ENCODE results near the gene WDR37. TPM values are rescaled to one million over a fixed set of nuclear protein-coding genes. Genes with fewer than 3 reads are reported as not detected.
A peak's percentile ranks its signal among the peaks of the same experiment; 100 is the strongest.
"Not testable (repeated sequence)": the region's sequence is repeated elsewhere in the genome, so short reads cannot be mapped to it uniquely, and the experiment has no call there.

WDR37 gene, protein sequence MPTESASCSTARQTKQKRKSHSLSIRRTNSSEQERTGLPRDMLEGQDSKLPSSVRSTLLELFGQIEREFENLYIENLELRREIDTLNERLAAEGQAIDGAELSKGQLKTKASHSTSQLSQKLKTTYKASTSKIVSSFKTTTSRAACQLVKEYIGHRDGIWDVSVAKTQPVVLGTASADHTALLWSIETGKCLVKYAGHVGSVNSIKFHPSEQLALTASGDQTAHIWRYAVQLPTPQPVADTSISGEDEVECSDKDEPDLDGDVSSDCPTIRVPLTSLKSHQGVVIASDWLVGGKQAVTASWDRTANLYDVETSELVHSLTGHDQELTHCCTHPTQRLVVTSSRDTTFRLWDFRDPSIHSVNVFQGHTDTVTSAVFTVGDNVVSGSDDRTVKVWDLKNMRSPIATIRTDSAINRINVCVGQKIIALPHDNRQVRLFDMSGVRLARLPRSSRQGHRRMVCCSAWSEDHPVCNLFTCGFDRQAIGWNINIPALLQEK
- polyA plus RNA-seq (ENCODE audit: insufficient read length in 10 of 10): 10 to 100 TPM in 9 of 10 donors, 1 to 10 TPM in 1; 8.6 to 13.0 (median 10.7) TPM
- long read RNA-seq, donor 1: 0 reads
- long read RNA-seq, donor 2: 0 reads
- long read RNA-seq, donor 3: 0 reads
- long read RNA-seq, donor 4: 0 reads
- long read RNA-seq, donor 5: 0 reads
- long read RNA-seq, donor 6, full-length matches to known transcripts: 1 of 1 reads
- long read RNA-seq, donor 6, partial matches to known transcripts: 0 of 1 reads
- long read RNA-seq, donor 6, other reads (novel, unspliced or antisense): 0 of 1 reads
- long read RNA-seq, donor 7: 0 reads
- long read RNA-seq, donor 8: 0 reads
- long read RNA-seq, donor 9: 0 reads

DNA sequence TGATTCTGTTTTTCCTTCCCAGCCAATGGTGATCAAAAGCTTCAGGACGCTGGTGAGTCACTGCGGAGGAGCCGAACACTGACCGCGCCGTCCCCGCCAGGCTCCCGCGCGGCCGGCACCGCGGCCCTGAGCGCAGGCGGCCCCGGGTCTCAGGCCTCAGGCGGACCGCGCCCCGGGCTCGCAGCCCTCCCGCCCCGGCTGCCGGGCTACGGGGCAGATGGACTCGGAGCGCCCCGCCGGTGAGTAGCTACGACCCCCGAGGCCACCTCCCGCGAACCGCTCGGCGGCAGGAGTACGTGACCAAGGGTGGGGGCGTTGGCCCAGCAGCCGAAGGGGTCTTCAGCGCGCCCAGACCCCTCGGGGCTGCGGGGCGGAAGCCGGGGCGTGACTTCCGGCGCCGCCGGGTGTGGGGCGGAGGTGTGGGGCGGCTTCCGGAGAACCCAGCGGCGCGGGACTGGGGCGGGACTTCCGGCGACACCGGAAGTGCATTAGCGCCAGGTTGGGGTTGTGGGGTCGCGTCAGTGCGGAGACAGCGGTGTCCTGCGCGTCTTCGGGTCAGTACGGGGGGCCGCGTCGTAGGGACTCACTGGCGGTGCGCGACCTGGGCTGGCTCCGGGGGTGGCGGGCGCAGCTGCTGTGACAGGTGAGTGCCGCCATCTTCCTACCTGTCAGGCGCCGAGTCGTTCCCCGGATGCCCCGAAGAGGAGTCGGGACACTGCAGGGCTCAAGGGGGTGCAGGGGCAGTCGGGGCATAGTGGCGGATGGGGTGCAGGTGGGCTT lies at the start of gene WDR37:
TSS of gene WDR37 (plus strand) at position 60 of the 780 bp plus-strand sequence. CDS start 15,771 bp downstream, outside the sequence.
- peak; percentile 75 to 95 (median 89) for DNase-seq

DNA sequence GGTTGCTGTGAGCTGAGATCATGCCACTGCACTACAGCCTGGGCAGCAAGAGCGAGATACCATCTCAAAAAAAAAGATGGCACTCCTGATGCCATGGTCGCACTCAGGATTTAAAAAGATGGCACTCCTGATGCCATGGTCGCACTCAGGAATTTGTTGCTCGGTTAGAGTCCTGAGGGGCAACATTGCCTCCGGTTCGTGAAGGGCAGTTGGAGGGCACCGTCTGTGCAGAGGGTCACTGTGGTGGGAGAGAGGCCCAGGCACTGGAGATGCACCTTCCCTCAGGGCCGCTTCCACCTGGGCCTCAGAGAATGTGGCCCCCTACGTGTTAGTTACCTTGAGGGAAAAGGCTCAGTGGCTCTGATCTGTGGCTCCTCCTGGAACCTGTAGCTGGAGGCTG lies 49.6 kb upstream of the WDR37 start:
- no peak for DNase-seq

DNA sequence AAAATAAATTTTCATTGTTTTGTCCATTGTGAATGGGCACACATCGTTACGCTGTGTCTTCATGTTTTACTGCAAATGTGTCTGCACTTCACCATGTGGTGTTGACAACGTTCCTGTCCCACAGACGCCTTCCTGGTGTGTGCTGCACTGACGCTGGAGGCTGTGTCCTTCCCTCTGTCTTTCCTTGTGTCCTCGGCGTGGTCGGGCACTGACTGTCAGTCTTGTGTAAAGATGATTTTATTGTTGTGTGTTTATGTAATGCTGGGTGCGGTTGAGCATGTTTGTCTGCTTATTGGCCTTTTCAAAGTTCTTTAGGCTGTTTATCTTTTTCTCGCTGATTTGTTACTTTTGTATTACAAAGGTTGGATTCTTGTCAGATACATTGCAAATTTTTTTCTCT lies 48.6 kb upstream of the WDR37 start:
- no peak for DNase-seq

DNA sequence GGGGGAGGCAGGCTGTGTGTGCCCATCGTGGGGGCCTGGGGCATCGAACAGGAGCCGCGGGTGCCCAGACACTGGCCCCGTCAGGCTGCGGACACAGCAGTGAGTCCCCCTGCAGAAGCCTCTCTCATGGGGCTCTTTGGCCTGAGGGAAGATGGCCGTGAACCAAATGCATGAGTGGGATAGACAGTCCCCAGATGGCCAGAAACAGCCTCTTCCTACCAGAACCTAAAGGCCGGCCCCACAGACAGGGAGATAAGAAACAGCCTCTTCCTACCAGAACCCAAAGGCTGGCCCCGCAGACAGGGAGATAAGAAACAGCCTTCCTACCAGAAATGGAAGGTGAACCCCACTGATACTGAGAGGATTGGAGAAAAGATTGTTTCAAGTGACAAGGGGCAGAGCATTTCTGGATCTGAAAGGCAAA lies 47.1 kb upstream of the WDR37 start:
- DNase-seq: no peak

DNA sequence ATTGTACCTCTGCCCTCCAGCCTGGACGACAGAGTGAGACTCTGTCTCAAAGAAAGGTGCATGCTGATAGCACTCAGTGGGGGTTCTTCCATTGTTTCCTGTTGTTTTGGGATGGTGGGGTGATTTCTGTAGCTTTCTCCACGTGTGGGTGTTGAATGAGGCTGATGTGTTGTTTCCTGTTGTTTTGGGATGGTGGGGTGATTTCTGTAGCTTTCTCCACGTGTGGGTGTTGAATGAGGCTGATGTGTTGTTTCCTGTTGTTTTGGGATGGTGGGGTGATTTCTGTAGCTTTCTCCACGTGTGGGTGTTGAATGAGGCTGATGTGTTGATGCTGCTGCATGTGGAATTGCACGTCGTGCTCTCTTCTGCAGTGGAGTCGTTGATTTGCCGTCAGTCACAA lies 46.2 kb upstream of the WDR37 start:
- DNase-seq: not testable (repeated sequence)

DNA sequence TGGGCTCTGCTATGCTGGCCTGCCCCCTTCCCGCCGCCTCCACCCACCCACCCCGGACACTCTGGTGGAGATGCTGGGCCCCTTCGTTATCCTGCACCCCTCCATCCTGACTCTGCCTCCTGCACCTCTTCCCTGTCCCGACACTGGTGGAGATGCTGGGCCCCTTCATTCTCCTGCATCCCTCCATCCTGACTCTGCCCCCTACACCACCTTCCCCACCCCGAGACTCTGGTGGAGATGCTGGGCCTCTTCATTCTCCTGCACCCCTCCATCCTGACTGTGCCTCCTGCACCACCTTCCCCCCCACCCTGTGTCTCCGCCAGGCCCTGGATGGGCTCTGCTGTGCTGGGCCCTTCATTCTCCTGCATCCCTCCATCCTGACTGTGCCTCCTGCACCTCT lies 45.5 kb upstream of the WDR37 start:
- no peak for DNase-seq

DNA sequence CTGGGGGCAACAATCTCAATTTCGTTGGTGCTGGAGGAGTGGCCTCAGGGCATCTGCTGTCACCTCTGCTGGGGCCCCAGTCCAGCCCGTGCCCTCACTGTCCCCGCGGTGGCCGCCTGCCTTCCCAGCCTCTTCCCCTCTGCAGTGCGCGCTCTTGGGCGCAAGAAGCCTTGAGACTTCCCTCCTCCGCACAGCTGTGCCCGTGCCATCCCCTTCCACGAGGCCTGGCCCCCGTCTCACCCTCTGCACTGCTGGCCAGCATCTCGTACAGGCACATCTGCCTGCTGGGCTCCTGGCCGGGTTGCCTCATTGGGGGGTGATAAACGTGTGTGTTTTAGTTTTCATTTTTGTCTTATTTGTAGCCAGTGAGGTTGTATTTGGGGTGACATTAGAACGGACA lies 44.5 kb upstream of the WDR37 start:
- DNase-seq: no peak

DNA sequence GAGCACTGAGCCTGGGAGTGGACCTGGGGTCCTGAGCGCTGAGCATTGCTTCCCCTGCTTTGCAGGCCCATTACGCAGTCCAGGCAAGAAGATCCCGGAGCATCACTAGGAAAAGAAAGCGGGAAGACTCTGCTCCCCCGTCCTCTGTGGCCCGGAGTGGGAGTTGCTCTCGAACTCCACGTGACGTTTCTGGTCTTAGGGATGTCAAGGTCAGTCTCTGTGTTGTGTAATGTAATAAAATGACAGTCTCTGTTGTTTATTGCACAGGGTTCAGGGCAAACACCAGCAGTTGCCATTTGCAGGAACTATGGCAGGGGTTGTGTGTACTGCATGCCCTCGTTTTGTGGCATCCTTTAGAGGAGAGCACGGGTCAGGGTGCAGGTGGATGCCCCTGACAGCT lies 40.5 kb upstream of the WDR37 start:
- DNase-seq: no peak

DNA sequence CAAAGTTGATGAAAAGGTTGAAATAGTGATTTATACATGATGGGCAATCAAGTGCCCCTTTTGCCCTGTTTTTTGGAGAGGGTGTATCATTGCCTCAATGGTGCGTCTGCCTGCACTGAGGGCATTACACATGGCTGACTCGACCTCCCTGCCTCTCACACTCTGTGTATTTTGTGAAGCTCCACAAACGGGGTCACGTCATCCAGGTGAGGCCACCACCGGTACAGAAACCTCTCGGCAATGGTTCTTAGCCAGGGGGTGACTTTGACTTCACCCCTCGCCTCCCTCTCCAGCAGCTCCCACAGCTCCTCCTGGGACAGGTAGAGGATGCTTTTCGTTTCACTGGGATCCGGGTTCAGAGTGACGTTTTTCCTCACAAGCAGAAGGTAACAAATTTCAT lies 36.8 kb upstream of the WDR37 start:
- no peak for DNase-seq

DNA sequence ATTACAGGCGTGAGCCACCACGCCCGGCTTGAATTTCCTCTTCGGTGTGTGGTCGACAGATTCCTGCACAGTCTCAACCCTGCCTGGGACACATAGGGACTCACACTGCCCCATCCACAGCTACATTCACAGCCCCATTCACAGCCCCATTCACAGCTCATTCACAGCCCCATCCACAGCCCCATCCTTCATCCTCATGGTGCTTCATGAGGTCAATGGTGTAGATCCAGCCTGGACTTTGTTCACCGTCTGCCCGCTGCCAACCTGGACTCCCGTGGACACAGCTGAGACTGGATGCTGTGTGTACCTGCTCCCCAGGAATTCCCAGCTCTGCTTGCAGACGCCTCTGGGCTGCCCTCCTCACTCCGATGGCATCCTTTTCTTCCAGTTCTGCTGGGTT lies 35.7 kb upstream of the WDR37 start:
- DNase-seq: no peak

DNA sequence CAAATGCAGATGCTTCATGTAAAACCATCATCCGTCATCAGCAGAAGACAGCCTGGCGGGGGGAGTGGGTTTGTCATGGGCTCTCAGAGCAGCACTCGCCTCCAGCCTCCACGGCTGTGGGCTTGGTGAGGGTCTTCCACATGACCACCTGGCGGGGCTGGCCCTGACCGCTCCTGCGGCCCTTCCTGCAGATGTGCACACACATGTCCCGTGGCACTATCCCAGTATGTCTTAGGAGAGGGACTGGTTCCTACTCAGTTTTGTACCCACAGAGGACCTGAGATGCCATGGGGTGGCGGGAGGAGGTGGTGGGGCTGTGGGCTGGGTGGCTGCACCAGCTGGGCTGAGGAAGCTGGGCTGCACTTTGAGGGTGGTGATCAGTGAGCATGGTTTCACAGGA lies 35.2 kb upstream of the WDR37 start:
- DNase-seq: no peak

DNA sequence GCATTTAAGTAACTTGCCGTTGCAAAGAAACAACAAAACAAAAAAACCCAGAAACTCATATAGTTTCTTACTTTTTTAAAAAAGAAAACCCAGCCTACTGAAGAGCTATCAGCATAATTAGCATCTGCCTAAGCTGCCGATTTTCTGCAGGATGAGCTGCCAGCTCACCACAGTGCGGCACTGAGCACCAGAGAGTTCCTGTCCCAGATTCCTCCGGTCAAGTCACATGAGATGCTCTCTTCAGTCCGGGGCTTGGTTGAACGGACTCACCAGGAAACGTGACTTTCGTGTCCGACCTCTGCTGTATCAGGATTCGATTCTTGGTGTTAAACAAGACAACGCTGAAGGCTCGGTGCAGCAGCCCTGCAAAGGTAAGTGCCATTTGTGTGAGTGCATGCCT lies 33.8 kb upstream of the WDR37 start:
- DNase-seq: no peak

DNA sequence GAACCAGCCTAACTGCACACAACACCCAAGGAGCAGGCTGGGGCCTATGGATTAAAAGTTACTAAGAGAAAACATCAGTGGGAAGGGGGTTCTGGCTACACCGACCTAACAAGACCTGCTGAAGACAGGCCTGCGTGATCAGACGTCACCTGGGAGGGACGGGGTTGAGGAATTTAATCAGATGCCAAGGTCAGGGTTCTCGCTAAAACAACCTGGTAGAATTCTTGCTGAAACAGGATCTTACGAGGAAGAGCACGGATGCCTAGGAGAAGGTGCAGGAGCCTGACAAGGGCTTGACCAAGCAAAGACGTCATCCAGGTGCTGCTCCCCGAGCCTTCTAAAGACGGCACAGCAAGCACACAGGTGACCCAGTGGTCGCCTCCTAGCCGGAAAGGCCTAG lies 32.1 kb upstream of the WDR37 start:
- DNase-seq: no peak

DNA sequence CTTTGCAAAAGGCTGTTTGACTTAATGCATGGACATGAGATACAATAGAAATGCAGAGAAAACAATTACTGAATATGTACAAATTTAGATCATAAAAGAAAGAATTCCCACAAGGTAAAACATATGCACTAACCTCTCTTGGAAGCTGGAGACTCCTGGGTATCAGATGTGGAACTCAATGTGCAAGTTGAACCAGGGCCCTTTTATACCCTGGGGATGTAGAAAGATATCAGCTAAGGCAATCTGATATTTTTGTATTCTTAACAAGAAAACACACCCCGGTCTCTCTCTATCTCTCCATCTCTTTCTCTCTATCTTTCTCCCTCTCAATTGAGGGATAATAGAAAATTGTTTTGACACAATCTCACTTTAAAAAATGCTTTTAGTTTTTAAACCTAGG lies 30.5 kb upstream of the WDR37 start, which contains the start of gene IDI2:
TSS of gene IDI2 (minus strand) at position 177 of the 400 bp plus-strand sequence. CDS start 1,136 bp downstream, outside the sequence.
- DNase-seq: no peak

DNA sequence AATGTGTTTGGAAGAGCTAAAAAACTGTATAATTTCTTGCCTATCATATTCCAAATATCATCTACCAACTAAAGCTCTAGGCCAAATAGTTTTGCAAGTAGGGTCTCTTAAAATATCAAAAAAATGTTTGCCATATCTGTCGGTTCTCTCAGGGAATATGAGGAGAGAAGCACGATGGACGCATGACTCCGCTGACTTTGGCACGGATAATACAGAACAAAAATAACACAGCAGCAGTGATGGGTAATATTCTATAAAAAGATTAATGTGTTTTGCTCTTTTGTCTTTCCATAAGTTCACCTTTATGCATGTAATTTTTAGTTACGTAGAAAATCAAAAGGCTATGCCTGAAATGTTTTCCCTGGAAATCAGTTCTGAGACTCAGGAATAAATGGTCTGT lies 29.6 kb upstream of the WDR37 start:
- no peak for DNase-seq

DNA sequence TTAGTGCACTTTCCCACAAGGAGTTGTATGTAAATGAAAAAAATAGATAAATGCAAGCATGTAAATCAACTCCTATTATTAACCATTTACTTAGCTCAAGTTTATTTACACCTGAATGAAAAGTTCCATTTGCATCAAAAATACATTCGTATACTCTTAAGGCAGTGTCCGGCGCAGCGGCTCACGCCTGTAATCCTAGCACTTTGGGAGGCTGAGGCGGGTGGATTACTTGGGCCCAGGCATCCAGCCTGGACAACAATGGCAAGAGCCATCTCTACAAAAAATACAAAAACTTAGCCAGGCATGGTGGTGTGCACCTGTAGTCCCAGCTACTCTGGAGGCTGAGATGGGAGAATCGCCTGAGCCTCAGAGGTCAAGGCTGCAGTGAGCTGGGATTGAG lies 26.3 kb upstream of the WDR37 start:
- DNase-seq: no peak

DNA sequence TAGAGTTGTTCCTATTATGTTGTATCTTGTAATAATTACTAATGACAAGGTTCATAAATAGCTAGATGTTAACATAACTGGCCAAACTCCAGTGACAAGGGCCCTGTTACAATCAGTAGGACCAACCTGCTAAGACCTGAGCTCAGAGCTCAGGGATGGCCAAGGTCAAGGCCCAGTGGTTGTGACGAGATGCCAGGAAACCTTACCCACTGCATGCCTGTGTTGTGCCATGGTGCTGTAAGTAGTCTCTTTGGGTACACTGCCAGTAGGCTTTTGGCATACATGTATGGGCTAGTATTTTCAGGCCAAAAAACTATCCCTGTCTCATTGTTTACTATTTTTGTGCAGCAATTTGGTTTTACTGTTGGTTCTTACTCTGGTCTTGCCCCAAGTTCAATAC lies 22.6 kb upstream of the WDR37 start:
- DNase-seq: no peak

DNA sequence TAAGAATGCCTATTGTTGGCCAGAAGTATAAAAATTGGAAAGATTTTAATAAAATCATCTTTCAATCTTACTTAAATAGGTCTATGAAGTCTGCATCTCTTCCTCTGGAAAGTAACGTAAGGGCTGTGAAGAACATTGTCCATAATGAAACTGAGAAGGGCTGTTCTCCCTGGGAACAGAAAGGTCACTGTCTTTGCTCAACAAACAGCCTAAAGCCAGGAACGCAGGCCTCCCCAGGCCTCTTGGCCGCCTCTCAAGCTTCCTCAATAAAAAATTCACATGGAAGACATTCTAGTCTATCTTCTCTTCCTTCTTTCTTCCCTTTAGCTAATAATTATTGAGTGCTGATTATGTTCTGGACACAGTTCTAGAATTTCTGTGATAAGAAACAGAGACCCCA lies 21.4 kb upstream of the WDR37 start:
- peak in 1 of 3 donors; percentile 45 for DNase-seq

DNA sequence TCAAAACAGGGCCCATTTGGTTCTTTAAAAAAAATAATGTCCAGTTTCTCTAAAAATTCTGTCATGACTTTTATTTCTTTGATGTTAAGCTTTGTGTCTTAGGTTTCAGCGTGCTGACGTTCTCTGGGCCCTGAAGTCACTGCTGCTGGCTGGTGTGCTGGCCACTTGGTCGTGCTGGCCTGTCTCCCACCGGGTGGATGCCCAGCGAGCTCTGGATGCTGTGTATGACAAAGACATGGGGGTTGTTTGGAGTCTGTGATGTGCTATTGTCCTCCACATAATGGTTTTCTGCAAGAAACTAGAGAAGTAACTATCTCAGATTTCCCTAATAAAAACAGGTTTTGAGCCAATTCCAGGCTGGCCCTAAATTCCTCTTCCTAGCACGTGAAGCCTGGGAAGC lies 21.0 kb upstream of the WDR37 start:
- peak in 1 of 3 donors; percentile 15 for DNase-seq

DNA sequence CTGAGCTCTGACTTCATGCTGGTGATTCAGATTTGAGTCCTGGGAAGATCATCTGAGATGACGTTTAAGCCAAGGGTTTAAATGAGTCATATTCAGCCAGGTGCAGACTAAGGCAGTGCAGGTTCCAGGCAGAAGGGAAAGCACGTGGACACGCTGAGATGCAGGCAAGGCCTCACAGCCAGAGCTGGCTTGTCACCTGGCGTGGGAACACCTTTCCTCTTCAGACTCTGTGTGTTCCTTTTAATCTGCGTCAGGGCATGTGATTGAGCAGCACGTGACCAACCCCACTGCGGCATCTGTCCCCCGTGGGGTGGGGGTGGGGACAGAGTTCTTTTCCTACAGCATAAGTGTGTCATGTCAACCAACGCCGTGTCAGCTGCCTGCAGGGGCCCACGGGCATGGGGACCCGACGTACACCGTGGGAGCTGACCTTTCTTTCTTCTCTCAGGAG lies 19.8 kb upstream of the WDR37 start:
- DNase-seq: no peak

DNA sequence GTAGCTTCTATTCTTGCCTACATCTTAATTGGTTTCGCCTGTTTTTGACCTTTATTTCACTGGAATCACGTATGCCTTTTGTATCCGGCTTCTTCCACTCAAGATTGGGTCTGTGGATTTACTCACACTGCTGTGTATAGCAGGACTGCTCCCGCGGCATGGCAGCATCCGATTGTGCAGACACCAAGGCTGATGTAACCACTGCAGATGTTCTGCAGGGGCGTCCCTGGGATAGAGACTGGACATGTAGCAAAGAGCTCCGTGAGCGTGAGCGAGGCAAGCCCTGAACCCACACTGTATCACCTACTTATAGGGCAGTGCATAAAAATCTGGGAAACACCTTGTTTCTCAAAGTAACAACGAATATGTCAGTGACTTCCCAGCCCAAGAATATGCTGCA lies 19.1 kb upstream of the WDR37 start:
- no peak for DNase-seq

DNA sequence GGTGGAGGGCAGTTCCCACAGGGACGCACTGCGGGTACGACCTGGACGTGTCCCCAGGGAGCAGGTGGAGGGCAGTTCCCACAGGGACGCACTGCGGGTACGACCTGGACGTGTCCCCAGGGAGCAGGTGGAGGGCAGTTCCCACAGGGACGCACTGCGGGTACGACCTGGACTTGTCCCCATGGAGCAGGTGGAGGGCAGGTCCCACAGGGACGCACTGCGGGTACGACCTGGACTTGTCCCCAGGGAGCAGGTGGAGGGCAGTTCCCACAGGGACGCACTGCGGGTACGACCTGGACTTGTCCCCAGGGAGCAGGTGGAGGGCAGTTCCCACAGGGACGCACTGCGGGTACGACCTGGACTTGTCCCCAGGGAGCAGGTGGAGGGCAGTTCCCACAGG lies 17.4 kb upstream of the WDR37 start:
- DNase-seq: not testable (repeated sequence)

Measured in muscle of back (tissue), 13 donors.